H1 (cell line): ENCODE data around the gene MRPS26.

Source experiments
- BRCA1 ChIP-seq: IDR thresholded peaks from 2 replicates; pipeline ENCODE4 v1.6.1; 2012; ENCODE audit warnings: low read depth, low read length, improper control_type of control experiment
- CBX5 ChIP-seq: fragments of 300-800, 300-1000 bp; sonication (generic); IDR thresholded peaks from 2 replicates; pipeline ENCODE4 v1.7.1; 2016; ENCODE audit warnings: antibody characterized with exemption, low read length, low read depth
- CBX8 ChIP-seq: fragments of 300-800, 300-1000 bp; sonication (generic); IDR thresholded peaks from 2 replicates; pipeline ENCODE4 v1.7.1; 2016; ENCODE audit warnings: low read depth, low read length, borderline replicate concordance
- CEBPB ChIP-seq: IDR thresholded peaks from 2 replicates; pipeline ENCODE4 v1.6.1; 2012; ENCODE audit warnings: low read depth, low read length
- CTCF ChIP-seq, 3 experiments: IDR thresholded peaks; 1 replicate in 2 of 3; 2 replicates in 1 of 3; pipeline versions ENCODE4 v1.5.1 to v1.6.1; 2011; ENCODE audit warnings: low read length in 3 of 3, mild to moderate bottlenecking in 3 of 3, inconsistent platforms in 2 of 3, low read depth in 1 of 3, moderate library complexity in 1 of 3; ENCODE audit not compliant: insufficient read depth in 1 of 3; ENCODE audit errors: control extremely low read depth in 1 of 3
- EP300 ChIP-seq, 2 experiments: IDR thresholded peaks; 1 replicate in 1 of 2; 2 replicates in 1 of 2; pipeline ENCODE4 v1.6.1; 2011 to 2012; ENCODE audit warnings: low read depth in 2 of 2, low read length in 2 of 2, mild to moderate bottlenecking in 2 of 2, borderline replicate concordance in 1 of 2, inconsistent platforms in 1 of 2, moderate library complexity in 1 of 2
- EZH2 ChIP-seq: fragments of 200-600 bp; sonication (generic); IDR thresholded peaks from 2 replicates; pipeline ENCODE4 v1.7.1; 2012; ENCODE audit warnings: low read depth, mild to moderate bottlenecking, moderate library complexity, low read length, inconsistent platforms; ENCODE audit not compliant: severe bottlenecking
- FOSL1 ChIP-seq: IDR thresholded peaks from 2 replicates; pipeline ENCODE4 v1.6.1; 2011; ENCODE audit warnings: mild to moderate bottlenecking, low read depth, low read length, moderate library complexity; ENCODE audit not compliant: insufficient read depth
- GTF2F1 ChIP-seq: IDR thresholded peaks from 2 replicates; pipeline ENCODE4 v1.6.1; 2012; ENCODE audit warnings: low read depth, low read length, improper control_type of control experiment, borderline replicate concordance
- KDM1A ChIP-seq: fragments of 200-600, 300-600 bp; sonication (generic); IDR thresholded peaks from 2 replicates; pipeline ENCODE4 v1.7.1; 2016; ENCODE audit warnings: mild to moderate bottlenecking, low read length, borderline replicate concordance
- POLR2A ChIP-seq, 2 experiments: IDR thresholded peaks; 1 replicate in 1 of 2; 2 replicates in 1 of 2; pipeline ENCODE4 v1.6.1; 2011; ENCODE audit warnings: low read depth in 2 of 2, low read length in 2 of 2, mild to moderate bottlenecking in 2 of 2; ENCODE audit errors: control extremely low read depth in 1 of 2
- TAF1 ChIP-seq: IDR thresholded peaks from 2 replicates; pipeline ENCODE4 v1.6.1; 2011; ENCODE audit warnings: mild to moderate bottlenecking, low read depth, low read length

GRCh38 chr20:3068075-3068474 is 22.2 kb downstream of the MRPS26 start:
- no peak for TF ChIP-seq CTCF (IDR thresholded peaks at IDR 0.05; ENCODE audit: control extremely low read depth in 1 of 3, insufficient read depth in 1 of 3, low read depth in 1 of 3, low read length in 3 of 3)
- TF ChIP-seq CEBPB, result no peak
- no peak for TF ChIP-seq CBX5
- TF ChIP-seq FOSL1, result no peak
- no peak for TF ChIP-seq EP300 (IDR thresholded peaks at IDR 0.05; ENCODE audit: borderline replicate concordance in 1 of 2, low read depth in 2 of 2, low read length in 2 of 2)
- no peak for TF ChIP-seq EZH2
- no peak for TF ChIP-seq POLR2A (IDR thresholded peaks at IDR 0.05; ENCODE audit: control extremely low read depth in 1 of 2, low read depth in 2 of 2, low read length in 2 of 2)
- TF ChIP-seq CBX8, result no peak
- TF ChIP-seq KDM1A, result no peak
- TF ChIP-seq TAF1, result no peak
- TF ChIP-seq GTF2F1, result no peak
- TF ChIP-seq BRCA1, result no peak
